ENCODE measurements around the gene PGLYRP3.

DNA sequence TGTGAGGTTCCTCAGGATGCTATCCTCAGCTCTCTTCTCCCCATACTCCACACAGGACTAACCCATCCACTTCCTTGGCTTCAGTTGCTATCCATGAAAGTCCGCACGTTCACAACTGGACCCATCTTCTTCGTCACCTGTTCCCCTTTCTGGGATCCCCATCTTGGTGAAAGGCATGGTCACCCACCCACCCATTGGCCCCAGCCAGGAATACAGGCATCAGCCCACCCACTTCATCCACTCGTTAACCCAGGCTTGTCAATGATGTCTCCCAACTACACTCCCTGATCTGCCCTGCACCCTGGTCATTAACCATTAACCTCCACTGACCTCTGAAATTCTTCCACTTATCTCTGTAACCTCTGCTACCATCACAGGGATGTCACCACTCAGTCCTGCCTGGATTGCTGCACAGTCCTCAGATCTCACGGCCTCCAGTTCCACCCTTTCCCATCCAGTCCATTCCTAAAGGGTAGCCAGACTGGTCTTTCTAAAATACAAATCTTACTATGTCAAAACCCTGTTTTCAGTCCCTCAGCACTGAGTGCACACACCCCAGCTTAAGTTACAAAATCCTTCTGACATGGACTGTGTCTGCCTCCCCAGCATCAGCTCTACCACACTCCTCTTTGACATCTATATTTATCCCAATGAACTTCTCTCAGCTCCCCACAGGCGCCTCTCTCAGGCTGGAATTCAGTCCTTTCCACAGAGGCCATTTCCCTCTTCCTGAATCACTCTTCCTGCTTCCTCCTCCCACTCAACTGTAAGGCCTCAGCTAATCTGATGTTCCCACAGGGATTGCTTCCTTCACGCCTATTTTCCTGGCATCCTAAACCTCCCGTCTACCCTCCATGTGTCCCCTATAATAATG, 25.5 kb upstream of the PGLYRP3 start:
- TF ChIP-seq, protein P1, sequence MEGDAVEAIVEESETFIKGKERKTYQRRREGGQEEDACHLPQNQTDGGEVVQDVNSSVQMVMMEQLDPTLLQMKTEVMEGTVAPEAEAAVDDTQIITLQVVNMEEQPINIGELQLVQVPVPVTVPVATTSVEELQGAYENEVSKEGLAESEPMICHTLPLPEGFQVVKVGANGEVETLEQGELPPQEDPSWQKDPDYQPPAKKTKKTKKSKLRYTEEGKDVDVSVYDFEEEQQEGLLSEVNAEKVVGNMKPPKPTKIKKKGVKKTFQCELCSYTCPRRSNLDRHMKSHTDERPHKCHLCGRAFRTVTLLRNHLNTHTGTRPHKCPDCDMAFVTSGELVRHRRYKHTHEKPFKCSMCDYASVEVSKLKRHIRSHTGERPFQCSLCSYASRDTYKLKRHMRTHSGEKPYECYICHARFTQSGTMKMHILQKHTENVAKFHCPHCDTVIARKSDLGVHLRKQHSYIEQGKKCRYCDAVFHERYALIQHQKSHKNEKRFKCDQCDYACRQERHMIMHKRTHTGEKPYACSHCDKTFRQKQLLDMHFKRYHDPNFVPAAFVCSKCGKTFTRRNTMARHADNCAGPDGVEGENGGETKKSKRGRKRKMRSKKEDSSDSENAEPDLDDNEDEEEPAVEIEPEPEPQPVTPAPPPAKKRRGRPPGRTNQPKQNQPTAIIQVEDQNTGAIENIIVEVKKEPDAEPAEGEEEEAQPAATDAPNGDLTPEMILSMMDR (conservative IDR thresholded peaks at IDR 0.05; ENCODE audit: low read depth in 2 of 2), result no peak
- no peak for TF ChIP-seq EZH2 (IDR thresholded peaks at IDR 0.05; ENCODE audit: low read depth, unreplicated experiment)
- TF ChIP-seq CREB1 (CRISPR knock-in tag; IDR thresholded peaks at IDR 0.05; ENCODE audit: low read depth), result no peak
- no peak for TF ChIP-seq POLR2AphosphoS5 (IDR thresholded peaks at IDR 0.05; ENCODE audit: low read depth)
